Suprapubic skin (tissue), 4 donors: ENCODE data around the gene CBLC. TPM values are rescaled to one million over a fixed set of nuclear protein-coding genes. Genes with fewer than 3 reads are reported as not detected.
A peak's percentile ranks its signal among the peaks of the same experiment; 100 is the strongest.

Source experiments
- DNase-seq, 2 donors: peaks; one replicate each; pipeline ENCODE4 v3.0.0-alpha.2; 2019; ENCODE audit warnings: low spot score in 2 of 2
- H3K27ac ChIP-seq: fragments of 200-600 bp; sonication (generic); one replicate; pipeline ENCODE4 v1.5.1; 2019
- H3K27me3 ChIP-seq: fragments of 200-600 bp; sonication (generic); one replicate; pipeline ENCODE4 v1.5.1; 2019
- H3K36me3 ChIP-seq: fragments of 200-600 bp; sonication (generic); one replicate; pipeline ENCODE4 v1.5.1; 2019
- H3K4me1 ChIP-seq: fragments of 200-600 bp; sonication (generic); one replicate; pipeline ENCODE4 v1.5.1; 2019
- H3K4me3 ChIP-seq: fragments of 200-600 bp; sonication (generic); one replicate; pipeline ENCODE4 v1.5.1; 2019; ENCODE audit warnings: mild to moderate bottlenecking
- H3K9me3 ChIP-seq: fragments of 200-600 bp; sonication (generic); one replicate; pipeline ENCODE4 v1.5.1; 2019
- CTCF ChIP-seq, 2 donors: fragments of 200-600 bp in 1 of 2; fragments of 450-650 bp in 1 of 2; sonication (generic) in 1 of 2; IDR thresholded peaks; one replicate each; pipeline ENCODE4 v1.5.1; 2016 to 2019; ENCODE audit warnings: antibody characterized with exemption in 2 of 2, mild to moderate bottlenecking in 1 of 2, moderate library complexity in 1 of 2
- EP300 ChIP-seq: sonication (generic); formaldehyde crosslinking; IDR thresholded peaks from one replicate; pipeline ENCODE4 v1.6.1; 2017; ENCODE audit warnings: antibody characterized with exemption
- POLR2A ChIP-seq, 2 donors: fragments of 450-650 bp; IDR thresholded peaks; one replicate each; pipeline ENCODE4 v1.6.1; 2017; ENCODE audit warnings: antibody characterized with exemption in 2 of 2, mild to moderate bottlenecking in 2 of 2, moderate library complexity in 2 of 2
- POLR2AphosphoS5 ChIP-seq, 3 donors: sonication (generic); formaldehyde crosslinking; IDR thresholded peaks; one replicate each; pipeline ENCODE4 v1.6.1; 2017; ENCODE audit warnings: antibody characterized with exemption in 3 of 3
- WGBS: methylation state at CpG from one replicate; pipeline ENCODE4 v1.1.5; 2018; 5-methylcytosine and 5-hydroxymethylcytosine counted together
- total RNA-seq, 4 donors: library from RNA; depleted of rRNA; stranded (reverse); fragments of >200 nt; gene quantifications; one replicate each; pipeline ENCODE4 v1.1.0, GENCODE V29; 2016

CBLC gene
- total RNA-seq, 4 donors from 2014 or later = 60.4 to 94.4 (median 65.7) TPM

- peaks cover 87% of the 10 kb centered on the region for H3K4me1 ChIP-seq
- 47% methylated on average over 19 of the region's 20 CpGs for WGBS
- no peak for DNase-seq
These were observed 35.2 kb upstream of the CBLC start for GRCh38 chr19:44742330-44743061.

GRCh38 chr19:44744871-44745332 is 32.8 kb upstream of the CBLC start:
- H3K27me3 ChIP-seq = no peaks in the 10 kb centered on the region
- 57% methylated on average over 2 of the region's 3 CpGs for WGBS
- TF ChIP-seq POLR2A (IDR thresholded peaks at IDR 0.05) (no peak), POLR2AphosphoS5 (IDR thresholded peaks at IDR 0.05) (no peak), EP300 (no peak), CTCF (IDR thresholded peaks at IDR 0.05) (no peak)
- H3K4me3 ChIP-seq = no peak overlapping the region
- peak overlapping the region; percentile 96 for H3K27ac ChIP-seq
- no peaks in the 10 kb centered on the region for H3K9me3 ChIP-seq
- H3K4me1 ChIP-seq = peaks cover 81% of the 10 kb centered on the region
- DNase-seq = no peak
- H3K36me3 ChIP-seq = no peaks in the 10 kb centered on the region

More at GRCh38 chr19:44742330-44743061, 35.2 kb upstream of the CBLC start:
- no peak for TF ChIP-seq EP300
- Histone ChIP-seq H3K9me3 (no peaks in the 10 kb centered on the region), H3K27me3 (no peaks in the 10 kb centered on the region), H3K4me3 (no peak overlapping the region), H3K36me3 (no peaks in the 10 kb centered on the region), H3K27ac (peak overlapping the region; percentile 84)

- Histone ChIP-seq H3K36me3 (no peaks in the 10 kb centered on the region), H3K27me3 (no peaks in the 10 kb centered on the region), H3K9me3 (no peaks in the 10 kb centered on the region), H3K4me3 (no peak overlapping the region), H3K4me1 (peaks cover 85% of the 10 kb centered on the region), H3K27ac (peak overlapping the region; percentile 96)
- DNase-seq = peak; percentile 87 to 90
- TF ChIP-seq POLR2A (IDR thresholded peaks at IDR 0.05) (peak in 1 of 2 donors; percentile 25), POLR2AphosphoS5 (IDR thresholded peaks at IDR 0.05) (no peak)
- WGBS = 11% methylated on average over 5 of the region's 10 CpGs
These were observed 32.3 kb upstream of the CBLC start for GRCh38 chr19:44745341-44745831.

- peak overlapping the region; percentile 96 for H3K27ac ChIP-seq
- no peak overlapping the region for H3K4me3 ChIP-seq
- DNase-seq = no peak
- peaks cover 1% of the 10 kb centered on the region for H3K36me3 ChIP-seq
- H3K27me3 ChIP-seq = no peaks in the 10 kb centered on the region
- H3K4me1 ChIP-seq = peaks cover 85% of the 10 kb centered on the region
- 79% methylated on average over 4 of the region's 4 CpGs for WGBS
- TF ChIP-seq EP300 (no peak), POLR2A (IDR thresholded peaks at IDR 0.05) (no peak), CTCF (IDR thresholded peaks at IDR 0.05) (no peak), POLR2AphosphoS5 (IDR thresholded peaks at IDR 0.05) (no peak)
- no peaks in the 10 kb centered on the region for H3K9me3 ChIP-seq
These were observed 31.6 kb upstream of the CBLC start for GRCh38 chr19:44745887-44746600.

- Histone ChIP-seq H3K9me3 (no peaks in the 10 kb centered on the region), H3K4me3 (no peak overlapping the region), H3K27me3 (no peaks in the 10 kb centered on the region), H3K27ac (peak overlapping the region; percentile 96), H3K4me1 (peaks cover 85% of the 10 kb centered on the region), H3K36me3 (peaks cover 6% of the 10 kb centered on the region)
- no peak for TF ChIP-seq CTCF (IDR thresholded peaks at IDR 0.05)
- no peak for TF ChIP-seq POLR2AphosphoS5 (IDR thresholded peaks at IDR 0.05)
- no peak for TF ChIP-seq EP300
- TF ChIP-seq POLR2A (IDR thresholded peaks at IDR 0.05) = no peak
- DNase-seq = no peak
- 64% methylated on average over 5 of the region's 5 CpGs for WGBS
These were observed 31.1 kb upstream of the CBLC start for GRCh38 chr19:44746616-44746945.
